Activated T-cell treated with anti-CD3 and anti-CD28 coated beads, Interleukin-2, amount 50 U/mL, for 1 hour (primary cell): ENCODE results near the gene TOM1L2.
"Not testable (repeated sequence)": the region's sequence is repeated elsewhere in the genome, so short reads cannot be mapped to it uniquely, and the experiment has no call there.

Experiments used
- DNase-seq: peaks from one replicate; pipeline ENCODE4 v3.0.0-alpha.2; 2020

TOM1L2 gene

DNA sequence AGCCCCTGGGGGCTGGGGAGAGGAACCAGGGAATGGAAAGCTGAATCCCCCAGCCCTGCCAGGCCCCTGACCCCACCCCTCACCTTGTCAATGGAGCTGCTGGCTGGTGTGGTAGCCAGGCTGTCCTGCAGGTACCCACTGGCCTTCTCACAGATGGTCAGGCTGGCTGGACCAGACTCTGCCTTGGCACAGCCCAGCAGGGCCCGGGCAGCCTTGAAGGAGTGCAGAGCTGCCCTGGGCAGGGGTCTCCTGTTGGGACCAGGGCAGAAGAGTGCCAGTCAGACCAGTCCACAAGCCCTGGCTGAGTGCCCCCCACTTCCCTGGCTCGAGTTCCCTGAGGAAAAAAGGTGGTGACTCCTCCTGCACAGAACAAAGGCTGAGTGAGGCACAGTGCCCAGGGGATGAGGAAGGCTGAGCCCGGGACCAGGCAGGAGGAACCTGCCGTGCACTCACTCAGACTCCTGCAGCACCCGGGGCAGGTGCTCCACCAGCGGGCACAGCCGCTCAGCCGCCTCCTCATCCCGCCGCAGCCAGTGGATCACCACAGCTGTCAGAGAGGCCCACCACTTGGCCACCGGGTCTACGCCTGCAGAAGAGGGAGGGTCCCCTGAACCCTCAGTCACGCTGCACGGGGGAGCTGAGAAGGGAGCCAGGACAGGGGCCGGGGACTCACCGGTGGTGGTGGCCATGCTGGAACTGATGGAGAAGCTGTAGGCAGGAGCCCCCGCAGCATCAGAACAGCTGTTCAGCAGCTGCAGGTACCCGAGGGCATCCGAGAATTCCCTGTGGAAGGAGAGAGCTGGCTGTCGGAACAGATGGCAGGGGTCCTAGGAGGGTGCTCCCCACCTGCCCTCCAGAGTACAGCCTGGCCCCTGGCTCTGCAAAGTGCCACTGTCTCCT, 157.8 kb downstream of the TOM1L2 start:
- no peak for DNase-seq

DNA sequence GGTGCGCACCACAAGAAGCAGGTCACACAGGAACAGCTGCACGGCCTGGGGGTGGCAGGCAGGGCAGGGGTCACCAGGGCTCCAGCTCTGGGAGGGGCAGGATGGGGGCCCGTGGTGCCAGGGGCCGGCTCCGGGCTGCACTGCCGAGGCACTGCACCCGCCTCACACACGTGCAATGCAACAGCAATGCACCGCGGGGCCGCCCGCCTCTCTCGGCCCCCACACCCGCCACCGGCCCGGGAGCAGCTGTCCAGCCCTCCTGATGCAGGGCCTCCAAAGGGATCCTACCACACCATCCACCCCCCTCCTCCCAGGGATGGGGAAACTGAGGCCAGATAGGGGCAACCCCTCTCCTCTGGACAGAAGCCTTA, 158.5 kb downstream of the TOM1L2 start:
- no peak for DNase-seq

DNA sequence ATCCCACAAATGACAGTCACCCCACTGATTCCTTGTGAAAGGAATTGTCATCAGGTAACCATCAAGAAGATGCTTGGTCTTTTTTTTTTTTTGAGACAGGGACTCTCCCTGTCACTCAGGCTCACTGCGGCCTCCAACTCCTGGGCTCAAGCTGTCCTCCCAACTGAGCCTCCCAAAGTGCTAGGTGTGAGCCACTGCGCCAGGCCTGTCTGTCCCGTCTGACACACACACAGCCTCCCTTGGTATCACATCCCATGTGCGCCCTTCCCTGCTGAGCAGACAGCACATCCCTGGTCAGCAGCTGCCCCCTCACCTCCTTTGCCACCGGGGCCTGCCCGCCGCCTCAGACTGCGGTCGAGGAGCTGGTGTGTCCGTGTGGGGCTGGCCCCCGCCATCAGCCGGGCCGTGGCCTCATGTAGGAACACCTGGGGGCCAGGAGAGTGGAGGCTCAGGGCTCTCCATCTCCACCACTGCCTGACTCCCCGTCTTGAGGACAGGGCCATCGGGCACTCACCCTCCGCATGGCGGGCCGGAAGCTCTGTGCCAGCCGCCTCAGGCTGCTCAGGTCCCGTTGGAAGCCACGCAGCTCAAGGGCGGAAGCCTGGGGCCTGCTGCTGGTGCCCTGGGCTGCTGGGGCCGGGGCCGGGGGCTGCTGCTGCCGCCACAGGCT, 159.0 kb downstream of the TOM1L2 start:
- DNase-seq: no peak

DNA sequence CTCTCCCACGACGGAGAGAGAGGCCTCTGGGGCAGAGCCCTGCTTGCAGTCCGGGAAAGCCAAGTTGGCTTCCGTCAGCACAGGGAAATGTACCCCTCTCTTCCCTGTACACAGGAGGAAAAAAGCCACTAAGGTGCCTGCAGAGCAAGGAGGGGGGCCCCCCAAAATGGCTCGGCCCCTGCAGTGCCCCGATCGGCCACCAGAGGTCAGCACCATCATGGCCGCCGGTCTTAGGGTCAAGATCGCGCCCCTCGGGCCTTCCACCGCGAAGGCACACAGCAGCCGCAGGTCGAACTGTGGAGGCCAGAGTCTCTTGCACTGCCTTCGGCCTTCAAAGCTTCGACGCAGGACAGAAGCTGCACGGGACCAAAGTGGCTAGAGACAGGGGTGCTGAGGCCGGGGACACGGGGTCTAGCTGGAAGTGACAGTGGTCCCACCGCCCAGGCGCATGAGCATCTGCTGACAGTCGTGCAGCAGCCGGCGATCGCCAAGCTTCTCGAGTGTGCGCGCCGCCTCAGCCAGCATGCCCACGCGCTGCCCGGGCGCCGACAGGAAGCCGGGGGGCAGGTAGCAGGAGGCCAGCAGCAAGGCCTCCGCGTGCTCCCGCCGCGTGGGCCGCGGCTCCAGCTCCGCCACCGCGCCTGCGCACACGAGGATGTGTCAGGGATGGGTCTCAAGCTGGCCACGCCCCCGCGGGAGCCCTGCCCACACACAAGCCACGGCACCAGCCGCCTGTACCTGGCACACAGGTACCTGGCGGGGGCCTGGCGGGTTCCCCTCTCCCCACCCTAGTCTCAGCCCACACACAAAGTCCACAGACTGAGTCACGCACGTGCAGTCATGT, 159.8 kb downstream of the TOM1L2 start:
- peak; percentile 82 for DNase-seq

DNA sequence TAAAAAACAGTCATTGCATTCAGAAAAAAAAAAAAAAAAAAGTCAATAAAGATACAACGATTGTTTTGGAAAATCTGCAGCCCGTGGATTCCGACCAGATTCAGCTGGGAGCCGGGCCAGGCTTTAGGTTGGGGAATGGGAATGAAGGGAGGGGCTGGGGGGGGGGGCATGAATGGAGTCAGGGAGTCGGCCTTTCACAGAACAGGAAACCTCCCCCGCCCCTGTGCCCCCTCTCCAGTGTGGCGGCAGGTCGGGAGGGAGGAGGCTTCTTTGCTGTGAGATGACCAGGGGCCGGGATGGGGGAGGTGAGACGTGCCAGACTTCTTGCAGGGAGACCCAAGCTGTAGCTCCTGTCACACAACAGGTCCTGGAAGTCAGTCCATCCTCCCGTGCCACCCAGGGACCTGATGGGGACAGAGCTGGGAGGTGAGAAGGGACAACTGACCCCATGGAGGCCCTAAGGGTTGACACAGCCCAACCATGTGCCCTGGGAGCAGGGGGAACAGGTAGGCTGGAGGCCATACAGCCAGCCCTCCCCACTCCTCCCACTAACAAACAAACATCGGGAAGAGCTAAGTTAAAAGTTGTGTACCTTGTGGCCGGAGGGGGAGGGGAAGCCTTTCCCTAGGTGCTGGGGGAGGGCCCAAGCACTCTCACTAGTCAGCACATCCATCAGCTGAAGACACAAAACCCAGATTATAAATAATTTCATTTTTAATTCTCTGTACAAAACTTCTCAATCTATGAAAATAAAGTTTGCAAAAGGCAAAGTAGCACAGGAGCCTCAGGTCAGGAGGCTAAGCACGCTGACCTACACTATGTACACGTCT, 160.6 kb downstream of the TOM1L2 start:
- no peak for DNase-seq

DNA sequence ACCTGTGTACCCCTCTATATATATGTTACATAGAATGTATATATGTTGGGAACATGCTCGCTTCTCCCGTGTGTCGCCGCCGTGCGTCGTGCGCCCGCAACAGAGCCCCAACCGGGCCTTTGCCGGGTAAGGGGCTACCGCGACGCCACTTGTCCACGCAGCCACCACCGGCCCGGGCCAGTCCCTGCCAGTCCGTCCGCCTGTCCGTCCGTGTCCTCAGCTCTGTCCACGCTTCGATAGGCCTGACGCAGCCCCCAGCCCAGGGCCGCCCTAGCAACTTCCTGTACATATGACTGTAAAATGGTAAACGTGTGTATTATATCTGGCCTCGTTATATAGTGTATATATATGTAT, 161.3 kb downstream of the TOM1L2 start:
- no peak for DNase-seq

DNA sequence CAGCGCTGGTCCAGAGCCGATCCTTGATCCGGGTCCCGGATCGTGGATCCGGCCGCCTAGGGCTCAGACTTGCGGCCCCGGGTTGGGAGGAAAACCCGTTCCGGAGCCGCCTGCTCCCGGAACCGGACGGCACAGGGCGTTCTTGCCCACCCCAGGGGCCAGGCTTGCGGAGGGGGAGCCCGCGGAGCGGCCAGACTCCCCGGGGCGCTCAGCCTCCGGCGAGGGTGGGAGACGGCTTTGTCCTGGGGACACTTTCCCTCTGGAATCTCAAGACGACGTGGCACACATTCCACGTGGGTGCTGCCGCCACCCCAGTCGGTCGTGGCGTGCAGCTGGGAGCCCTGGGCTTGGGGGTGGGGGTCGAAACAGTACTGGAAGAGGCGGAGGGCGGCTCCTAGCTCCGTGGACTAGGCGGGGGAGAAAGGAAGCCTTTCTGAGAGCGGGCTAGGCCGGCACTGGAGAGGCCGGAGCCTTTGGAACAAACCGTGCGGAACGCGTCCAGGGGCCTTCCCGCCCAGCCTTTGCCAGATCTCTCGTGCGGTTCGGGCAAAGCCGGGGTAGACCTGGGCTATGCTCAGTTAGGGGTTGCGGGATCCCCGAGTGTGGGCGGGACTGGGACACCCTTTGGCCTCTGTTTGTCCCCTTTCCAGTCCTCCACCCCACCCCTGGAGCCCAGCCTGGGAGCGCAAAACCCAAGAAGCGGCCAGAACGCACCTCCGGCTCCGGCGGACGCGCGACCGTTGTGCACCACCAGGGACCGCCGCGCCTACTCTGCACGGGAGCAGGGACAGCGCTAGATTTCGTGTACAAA, 161.9 kb downstream of the TOM1L2 start:
- DNase-seq: no peak

DNA sequence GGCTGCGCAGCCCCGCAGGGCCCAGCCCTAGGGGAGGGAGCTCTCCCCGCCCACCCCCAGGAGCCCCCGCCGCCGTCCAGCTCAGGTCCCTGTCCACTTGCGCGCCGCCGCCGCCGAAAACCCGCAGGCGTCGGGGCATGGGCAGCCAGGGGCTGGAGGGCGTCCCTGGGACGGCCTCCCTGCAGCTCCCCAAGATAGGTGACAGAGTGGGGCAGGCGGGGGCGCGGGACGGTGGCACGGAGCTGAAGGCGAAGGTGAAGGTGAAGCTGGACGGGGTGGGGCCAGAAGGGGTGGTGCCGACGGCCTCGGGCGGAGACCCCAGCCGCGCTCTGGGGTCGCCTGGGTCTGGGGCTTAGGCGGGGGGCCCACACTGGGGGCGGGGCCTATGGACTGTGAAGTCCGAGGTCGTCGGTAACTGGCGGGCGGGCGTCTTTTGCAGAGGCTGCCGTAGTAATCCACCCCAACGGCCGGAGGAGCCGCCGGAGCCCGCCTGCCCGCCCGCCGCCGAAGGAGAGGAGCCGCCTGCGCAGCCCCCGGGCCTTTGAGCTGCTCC, 162.6 kb downstream of the TOM1L2 start:
- DNase-seq: no peak

DNA sequence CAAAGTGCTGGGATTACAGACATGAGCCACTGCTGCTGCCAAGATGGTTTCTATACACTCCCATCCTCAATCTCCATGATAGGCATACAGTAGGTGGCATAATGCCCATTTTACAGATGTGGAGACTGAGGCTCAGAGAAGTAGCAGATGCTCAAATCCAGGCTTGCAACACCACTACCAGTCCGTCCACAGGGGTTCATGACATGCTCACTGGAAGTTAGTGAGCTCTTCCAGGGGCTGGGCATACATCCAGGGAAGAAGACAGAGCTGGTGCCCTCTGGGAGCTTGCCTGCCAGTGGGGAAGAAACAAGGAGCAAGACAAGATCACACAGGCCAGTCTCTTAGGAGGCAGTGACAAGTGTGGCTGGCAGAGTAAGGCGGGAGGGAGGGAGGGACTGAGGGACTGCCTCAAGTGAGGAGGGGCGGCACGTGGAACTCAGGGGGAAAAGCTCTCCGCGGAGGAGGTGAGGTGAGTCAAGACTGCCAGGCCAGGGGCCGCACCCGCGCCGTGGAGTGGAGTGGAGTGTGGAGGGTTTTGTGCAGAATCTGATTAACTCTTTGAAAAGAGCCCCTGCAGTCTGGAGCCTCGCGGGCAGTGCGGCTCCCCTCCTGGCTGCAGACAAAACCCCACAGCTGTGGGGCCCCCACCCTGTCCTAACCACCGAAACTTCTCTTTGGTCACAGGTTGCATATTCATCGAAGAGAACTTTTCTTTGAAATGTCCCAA, 163.3 kb downstream of the TOM1L2 start:
- no peak for DNase-seq

DNA sequence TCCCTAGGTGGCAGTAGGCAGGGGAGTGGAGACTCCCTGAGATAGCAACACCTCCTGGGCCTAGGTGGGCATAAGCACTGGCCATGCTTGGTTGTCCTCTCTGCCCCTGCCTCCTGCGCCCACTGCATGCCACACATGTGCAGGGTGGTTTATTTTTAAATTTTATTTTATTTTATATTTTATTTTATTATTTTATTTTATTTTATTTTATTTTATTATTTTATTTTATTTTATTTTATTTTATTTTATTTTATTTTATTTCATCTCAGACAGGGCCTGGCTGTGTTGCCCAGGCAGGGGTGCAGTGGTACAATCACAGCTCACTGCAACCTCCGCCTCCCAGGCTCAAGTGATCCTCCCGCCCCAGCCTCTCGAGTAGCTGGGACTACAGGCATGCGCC, 164.0 kb downstream of the TOM1L2 start:
- not testable (repeated sequence) for DNase-seq

DNA sequence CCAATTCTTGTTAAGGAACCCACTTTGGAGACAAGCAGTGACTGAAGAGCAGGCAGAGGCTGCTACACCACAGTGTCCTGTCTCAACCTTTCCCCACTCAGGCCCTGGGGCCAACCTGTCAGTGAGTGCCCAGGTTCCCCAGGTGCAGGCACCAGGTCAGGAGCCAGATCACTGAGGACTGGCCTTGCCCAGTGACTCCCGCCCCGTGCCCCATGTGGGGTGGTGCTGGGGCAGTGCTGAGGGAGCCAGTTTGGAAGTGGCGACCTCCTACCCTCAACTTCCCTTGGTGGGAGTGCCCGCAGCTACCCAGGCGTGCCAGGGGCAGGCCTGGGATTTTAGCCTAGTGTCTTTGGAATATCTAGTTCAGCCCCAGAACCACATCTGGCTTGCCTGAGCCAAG, 164.8 kb downstream of the TOM1L2 start:
- no peak for DNase-seq

DNA sequence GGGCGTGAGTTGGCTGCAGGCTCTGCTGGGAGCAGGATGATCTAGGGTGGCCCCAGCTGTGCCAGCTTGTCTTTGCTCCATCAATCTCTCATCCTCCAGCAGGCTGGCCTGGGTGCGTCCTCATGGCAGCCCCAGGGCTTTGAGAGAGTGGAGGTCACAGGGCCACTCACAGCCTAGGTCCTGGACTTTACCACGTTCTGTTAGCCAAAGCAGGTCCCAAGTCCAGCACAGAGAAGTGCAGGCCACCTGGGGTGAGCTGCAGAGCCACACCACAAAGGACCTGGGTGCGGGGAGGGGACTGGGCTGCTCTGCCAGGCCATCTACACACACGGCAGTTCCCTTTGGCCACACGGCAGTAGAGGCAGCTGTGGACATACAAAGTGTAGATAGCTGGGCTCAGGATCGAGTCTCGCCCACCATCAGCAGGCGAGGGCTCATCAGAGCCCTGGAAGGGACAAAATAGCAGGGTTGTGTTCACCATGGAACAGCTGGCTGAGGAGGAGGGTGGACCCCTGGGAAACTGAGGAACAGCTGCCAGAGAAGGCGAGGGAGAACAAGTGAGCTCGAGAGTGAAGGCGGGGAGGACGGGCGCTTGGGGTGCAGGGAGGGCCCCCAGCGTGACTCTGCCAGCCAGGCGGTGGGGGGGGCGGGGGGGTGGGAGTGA, 165.5 kb downstream of the TOM1L2 start:
- DNase-seq: no peak

DNA sequence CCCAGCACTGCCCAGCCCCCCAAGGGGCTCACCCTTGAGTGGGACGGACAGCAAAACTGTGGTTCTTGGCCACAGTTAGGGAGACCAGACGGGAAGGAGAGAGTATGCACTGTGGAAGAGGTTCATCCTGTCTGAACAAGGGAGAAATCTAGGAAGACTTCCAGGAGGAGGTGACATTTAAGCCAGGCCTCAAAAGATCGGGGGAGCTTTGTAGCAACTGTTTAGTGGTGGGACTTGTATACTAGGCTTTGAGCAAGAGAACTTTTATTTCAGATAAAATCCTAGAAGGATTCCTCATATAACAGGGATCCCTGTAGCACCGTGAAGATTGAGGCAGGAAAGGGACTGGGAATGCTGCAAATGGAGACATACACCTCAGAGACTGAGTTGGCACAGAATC, 166.2 kb downstream of the TOM1L2 start:
- no peak for DNase-seq

DNA sequence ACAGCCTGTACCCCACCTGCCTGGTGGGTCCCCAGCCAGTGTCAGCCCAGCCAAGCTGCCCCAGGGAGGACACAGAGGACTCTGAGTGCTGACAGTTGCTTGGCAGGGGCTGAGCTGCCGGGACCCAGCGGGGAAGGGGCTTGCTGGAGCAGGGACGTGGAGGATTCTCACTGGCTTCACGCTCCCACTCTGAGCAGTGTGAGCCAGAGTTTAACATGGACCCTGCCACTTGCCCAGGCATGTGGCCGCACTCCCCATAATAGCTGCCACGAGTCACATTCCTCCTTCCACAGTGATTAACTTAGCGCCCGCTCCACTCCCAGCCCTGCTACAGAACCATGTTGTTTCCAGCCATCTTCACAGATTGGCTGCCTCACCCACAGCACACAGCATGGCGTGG, 166.6 kb downstream of the TOM1L2 start:
- no peak for DNase-seq

DNA sequence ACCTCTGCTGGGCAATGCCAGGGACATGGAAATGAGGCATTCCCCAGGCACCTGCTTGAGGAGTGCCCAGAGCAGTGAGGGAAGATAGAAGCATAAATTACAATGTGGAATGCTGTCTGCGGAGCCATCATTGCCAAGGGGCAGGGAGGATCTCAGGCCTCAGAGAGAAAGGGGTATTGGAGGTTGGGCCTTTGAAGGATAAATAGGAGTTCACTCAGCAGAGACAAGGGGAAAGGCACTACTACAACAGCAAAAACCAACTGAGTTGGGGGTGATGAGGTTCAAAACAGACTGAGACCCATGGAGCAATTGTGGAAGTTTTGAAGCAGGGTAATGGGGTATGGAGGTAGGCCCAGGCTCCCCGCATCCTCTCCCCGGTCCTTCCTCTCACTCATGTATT, 168.2 kb downstream of the TOM1L2 start:
- no peak for DNase-seq

DNA sequence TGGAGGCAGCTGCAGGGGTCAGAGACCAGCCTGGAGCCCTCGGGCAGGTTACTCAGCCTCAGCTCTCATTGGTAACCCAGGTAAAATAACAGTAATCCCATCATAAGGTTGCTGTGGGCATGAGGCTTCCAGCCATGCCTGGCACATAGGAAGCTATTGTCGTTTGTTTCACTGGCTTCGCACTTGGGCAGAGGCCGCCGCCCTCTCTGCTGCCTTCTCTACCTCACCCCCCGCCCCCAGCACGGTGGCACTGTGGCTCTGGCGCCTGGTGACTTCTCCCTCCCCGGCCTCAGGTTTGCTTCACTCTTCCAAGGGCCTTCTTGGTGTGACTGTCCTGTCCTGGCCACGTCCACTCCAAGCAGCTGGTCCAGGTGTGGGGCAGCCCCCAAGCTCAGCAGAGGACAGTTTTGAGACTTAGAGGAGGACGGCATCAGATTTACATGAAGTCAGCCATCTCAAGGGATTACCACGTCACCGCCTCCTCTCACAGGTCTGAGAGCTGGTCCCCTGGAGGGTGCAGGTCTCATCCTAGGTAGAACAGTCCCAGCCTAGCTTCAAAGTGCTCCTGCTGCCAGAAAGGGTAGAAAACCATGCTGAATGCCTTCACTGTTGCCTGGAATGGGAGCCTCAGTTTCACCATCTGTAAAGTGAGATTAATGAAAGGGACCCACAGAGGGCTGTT, 170.3 kb downstream of the TOM1L2 start:
- no peak for DNase-seq

DNA sequence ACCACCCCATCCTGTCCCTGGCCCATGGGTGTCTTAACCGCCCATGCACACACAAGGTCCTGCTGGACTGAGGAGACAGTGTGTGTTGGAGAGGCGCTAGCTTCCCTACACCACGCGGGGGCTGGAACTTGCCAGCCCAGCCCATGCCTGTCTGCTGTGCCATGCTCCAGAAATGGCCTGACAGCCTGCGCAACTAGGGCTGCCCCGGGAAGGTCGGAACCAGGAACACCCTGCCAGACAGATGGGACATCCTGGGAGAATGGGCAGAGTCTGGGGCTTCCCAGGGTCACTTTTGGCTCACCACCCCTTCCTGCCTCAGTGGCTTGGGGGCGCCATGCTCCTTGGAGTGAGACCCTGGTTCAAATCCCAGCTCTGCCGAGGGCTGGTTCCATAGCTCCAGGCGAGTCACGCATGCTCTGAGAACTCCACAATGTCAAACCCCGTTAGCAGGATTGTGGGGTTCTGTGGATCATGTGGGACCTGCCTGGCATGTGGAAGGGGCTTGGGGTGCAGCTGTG, 171.6 kb downstream of the TOM1L2 start:
- DNase-seq: no peak

DNA sequence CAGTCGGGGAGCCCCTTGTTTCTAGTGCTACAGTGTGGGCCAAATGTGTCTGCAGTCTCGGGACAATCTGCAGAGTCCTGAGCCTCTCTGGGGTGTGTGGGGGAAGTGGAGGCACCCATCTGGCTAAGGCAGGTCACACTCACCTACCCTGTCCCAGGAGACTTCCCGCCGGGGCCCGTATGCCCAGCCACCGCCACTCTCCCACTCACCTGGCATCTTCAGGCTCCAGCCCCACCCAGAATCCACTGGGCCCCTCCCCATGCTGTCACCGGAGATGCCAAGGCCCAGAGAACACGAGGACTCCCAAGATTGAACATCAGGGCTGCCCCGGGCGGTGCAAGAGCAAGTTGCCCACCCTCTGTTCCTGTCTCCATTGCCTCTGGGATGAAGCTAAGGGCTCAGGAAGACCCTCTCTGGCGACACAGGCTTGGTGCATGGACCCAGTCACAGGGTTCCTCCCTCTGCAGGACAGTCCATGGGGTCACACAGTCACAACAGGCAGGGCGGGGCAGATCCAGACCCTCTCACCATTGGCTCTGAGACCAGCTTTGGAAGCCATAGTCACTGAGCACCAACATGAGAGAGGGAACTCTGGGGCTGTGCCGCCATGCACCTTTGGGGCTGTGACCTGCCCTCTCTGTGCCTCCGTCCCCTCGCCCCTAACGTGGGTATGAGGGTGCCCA, 173.5 kb downstream of the TOM1L2 start:
- DNase-seq: no peak
